IPS-15b (cell line): ENCODE data around the gene AUTS2.

ENCODE experiments used
- H3K27me3 ChIP-seq: one replicate; pipeline ENCODE4 v1.6.1; 2013; ENCODE audit warnings: low read length; ENCODE audit not compliant: control insufficient read depth, insufficient read depth
- H3K36me3 ChIP-seq: one replicate; pipeline ENCODE4 v1.6.1; 2013; ENCODE audit warnings: low read length; ENCODE audit not compliant: control insufficient read depth, insufficient read depth
- H3K4me1 ChIP-seq: one replicate; pipeline ENCODE4 v1.6.1; 2013; ENCODE audit warnings: mild to moderate bottlenecking, low read length; ENCODE audit not compliant: control insufficient read depth, insufficient read depth
- H3K4me3 ChIP-seq: one replicate; pipeline ENCODE4 v1.5.1; 2013; ENCODE audit warnings: low read depth, low read length
- H3K9ac ChIP-seq: one replicate; pipeline ENCODE4 v1.6.1; 2013; ENCODE audit warnings: low read depth, mild to moderate bottlenecking, low read length
- H3K9me3 ChIP-seq: one replicate; pipeline ENCODE4 v1.6.1; 2013; ENCODE audit warnings: mild to moderate bottlenecking, low read length; ENCODE audit not compliant: control insufficient read depth, insufficient read depth

The AUTS2 gene

GRCh38 chr7:69910150-69910549, 311.9 kb downstream of the AUTS2 start:
- no peaks in the 10 kb centered on the region for H3K4me1 ChIP-seq
- no peaks in the 10 kb centered on the region for H3K9me3 ChIP-seq
- no peak overlapping the region for H3K9ac ChIP-seq
- no peaks in the 10 kb centered on the region for H3K27me3 ChIP-seq
- no peaks in the 10 kb centered on the region for H3K36me3 ChIP-seq
- H3K4me3 ChIP-seq, result no peak overlapping the region

DNA sequence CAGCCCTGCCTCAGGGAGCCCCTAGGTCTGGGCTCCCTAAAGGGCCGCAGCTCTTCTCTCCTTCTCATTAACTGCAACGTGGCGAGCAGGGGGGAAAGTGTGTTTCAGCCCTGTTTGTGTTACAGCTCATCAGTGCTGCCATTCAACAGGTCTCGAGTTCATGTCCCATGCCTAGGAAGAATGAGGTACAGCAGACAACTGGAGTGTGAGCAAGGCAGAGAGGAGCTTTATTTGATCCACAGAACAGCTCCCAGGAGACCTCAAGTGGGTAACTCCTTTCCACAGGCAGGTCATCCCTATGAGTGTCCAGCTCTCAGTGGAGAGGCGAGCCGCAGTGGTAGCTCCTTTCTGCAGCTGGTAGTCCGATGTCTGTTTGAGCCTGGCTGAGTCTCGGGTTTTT, 313.1 kb downstream of the AUTS2 start:
- H3K9me3 ChIP-seq, result no peaks in the 10 kb centered on the region
- no peak overlapping the region for H3K4me3 ChIP-seq
- H3K27me3 ChIP-seq, result no peaks in the 10 kb centered on the region

DNA sequence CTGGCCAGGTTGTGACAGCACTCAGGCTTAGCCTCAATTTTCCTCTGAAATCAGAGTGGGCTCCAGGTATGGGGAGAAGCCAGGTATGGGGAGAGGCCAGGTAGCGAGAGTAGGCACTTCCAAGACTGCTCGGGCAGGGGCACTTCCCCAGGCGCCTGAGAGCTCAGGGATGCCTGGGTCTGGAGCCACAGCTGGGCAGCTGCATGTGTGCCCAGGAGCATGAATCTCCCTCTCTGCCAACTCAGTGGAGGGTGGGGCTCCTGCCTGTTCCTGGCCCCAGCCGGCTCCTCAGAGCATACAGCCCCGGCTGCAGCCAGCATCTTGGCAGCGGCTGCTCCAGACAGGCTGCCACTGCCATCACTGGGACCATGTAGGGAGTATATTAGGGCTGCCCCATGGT, 313.9 kb downstream of the AUTS2 start:
- no peaks in the 10 kb centered on the region for H3K36me3 ChIP-seq
- H3K27me3 ChIP-seq, result no peaks in the 10 kb centered on the region
- H3K9me3 ChIP-seq, result no peaks in the 10 kb centered on the region
- H3K4me3 ChIP-seq, result no peak overlapping the region
- no peaks in the 10 kb centered on the region for H3K4me1 ChIP-seq
- no peak overlapping the region for H3K9ac ChIP-seq

More for the DNA sequence above, 313.1 kb downstream of the AUTS2 start:
- no peaks in the 10 kb centered on the region for H3K4me1 ChIP-seq
- H3K9ac ChIP-seq, result no peak overlapping the region
- no peaks in the 10 kb centered on the region for H3K36me3 ChIP-seq

DNA sequence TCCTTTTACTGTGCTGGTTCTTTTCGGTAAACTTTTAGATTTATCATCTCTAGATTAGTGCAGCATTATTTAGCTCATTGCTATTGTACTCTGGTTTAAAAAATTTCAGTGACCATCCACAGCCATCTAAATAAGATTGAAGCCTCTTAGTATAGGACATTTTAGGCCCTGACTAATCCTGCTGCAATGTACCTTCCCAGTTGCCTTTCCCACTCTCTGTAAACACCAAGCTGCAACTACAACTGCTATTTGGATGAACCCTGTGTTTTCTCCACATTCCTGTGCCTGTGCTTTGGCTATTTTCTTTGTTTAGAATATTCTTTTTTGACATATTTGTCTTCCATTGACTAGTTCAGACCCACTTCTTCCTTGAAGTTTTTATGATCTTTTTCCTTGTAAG, 314.6 kb downstream of the AUTS2 start:
- H3K27me3 ChIP-seq, result no peaks in the 10 kb centered on the region
- H3K4me3 ChIP-seq, result no peak overlapping the region
- no peaks in the 10 kb centered on the region for H3K36me3 ChIP-seq
- no peaks in the 10 kb centered on the region for H3K4me1 ChIP-seq
- H3K9ac ChIP-seq, result no peak overlapping the region
- H3K9me3 ChIP-seq, result no peaks in the 10 kb centered on the region

DNA sequence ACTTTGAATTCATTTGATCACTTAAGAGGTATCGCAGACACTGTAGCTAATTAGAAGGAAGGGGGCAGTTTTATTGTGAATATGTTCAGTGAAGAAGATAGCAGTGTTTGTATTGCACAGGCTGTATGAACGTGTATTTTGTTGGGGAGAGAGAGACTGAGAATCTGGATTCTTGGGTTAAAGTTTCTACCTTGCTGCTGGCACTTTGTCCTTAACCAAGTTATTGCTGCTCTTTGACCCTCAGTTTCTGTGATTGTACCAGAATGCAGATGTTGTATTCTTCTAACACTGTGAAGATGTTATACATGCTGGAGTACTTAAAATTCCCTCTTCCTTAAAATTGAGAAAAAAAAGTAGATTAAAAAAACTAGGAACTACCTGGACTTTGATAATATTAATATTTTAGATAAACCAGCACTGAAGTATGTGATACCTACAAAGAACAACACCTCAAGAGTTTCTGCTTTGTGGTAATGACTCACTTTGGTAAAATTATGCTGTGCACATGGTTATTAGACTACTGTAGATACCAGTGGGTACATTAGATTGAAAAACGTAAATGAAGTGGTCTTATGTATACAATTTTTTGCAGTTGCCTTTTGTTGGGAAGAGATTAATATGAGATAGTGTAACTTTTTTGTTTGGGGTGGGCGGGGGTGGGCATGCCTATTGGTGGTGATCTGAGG, 321.3 kb downstream of the AUTS2 start:
- Histone ChIP-seq H3K9me3 (no peaks in the 10 kb centered on the region), H3K4me1 (no peaks in the 10 kb centered on the region), H3K4me3 (no peak overlapping the region), H3K27me3 (no peaks in the 10 kb centered on the region), H3K36me3 (no peaks in the 10 kb centered on the region), H3K9ac (no peak overlapping the region)

DNA sequence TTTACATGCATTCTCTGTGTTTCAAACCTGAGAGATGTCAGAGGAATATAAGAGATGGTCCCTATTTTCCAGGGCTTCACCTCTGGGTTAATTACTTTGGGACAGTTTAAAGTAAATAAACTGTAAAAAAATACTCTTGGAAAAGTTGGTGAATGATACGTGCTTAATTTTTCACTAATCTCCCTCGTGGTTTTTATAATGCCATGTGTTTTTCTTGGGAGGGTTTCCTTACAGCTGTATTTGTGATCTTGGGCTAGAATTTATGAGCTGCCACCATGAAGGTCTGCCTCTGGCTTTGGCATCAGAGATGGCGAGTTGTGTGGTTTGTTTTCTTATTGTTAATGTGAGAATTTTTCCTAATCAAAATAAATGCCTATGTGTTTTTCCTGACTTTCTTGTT, 322.5 kb downstream of the AUTS2 start:
- Histone ChIP-seq H3K36me3 (no peaks in the 10 kb centered on the region), H3K4me3 (no peak overlapping the region), H3K4me1 (no peaks in the 10 kb centered on the region), H3K9me3 (no peaks in the 10 kb centered on the region), H3K27me3 (no peaks in the 10 kb centered on the region), H3K9ac (no peak overlapping the region)

DNA sequence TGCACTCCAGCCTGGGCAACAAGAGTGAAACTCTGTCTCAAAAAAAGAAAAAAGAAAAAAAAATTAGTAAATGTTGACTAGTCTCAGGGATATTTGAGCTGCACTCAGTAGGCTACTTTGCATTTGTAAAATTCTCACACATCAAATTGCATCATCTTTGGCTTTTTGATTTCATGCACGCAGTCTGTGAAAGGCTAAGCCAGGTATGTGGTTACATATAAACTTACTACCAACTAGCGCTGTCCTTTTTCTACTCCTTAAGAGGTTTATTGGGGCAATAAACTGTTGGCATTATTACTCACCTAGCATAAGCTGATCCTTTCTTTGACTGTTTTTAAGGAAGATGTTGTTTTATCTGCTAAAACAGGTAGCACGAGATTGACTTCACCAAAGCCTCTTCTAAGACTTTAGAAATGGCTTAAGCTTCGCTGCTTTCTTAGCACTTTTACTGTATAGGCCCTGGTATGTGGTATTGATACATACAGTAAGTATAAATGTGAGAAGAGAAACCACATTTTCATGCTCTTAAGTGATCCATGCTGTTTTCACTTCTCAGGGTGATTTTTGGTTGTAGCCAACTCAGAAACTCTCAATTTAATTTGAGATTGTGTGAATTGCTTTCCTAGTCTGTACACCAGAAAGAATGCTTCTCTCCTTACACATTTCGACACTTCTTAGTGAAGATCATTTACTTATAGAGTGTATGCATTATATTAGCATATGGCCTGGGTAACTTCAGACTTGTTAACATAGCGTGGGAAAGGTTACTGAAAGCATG, 323.9 kb downstream of the AUTS2 start:
- H3K4me1 ChIP-seq, result no peaks in the 10 kb centered on the region
- no peaks in the 10 kb centered on the region for H3K36me3 ChIP-seq
- H3K9me3 ChIP-seq, result no peaks in the 10 kb centered on the region
- no peaks in the 10 kb centered on the region for H3K27me3 ChIP-seq
- H3K9ac ChIP-seq, result no peak overlapping the region
- no peak overlapping the region for H3K4me3 ChIP-seq

DNA sequence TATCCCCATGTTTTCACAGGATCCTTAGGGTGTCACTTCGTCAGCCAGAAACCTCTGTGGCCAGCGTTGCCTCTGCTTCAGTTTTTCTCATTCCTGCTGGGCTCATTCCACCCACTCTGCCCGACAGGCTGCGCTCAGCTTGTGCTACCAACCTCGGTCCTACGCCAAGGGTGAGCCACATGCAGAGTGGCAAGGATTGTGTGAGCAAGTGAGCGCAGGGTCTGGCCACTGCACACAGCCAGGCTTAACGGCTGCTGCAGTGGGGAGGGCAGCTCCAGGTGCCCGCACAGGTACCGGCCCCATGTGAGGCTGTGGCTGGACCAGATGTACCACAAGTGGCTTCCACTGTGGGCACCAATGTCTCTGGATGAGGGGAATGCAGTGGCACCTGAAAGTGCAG, 329.2 kb downstream of the AUTS2 start:
- no peak overlapping the region for H3K4me3 ChIP-seq
- H3K36me3 ChIP-seq, result no peaks in the 10 kb centered on the region
- no peaks in the 10 kb centered on the region for H3K9me3 ChIP-seq
- no peaks in the 10 kb centered on the region for H3K27me3 ChIP-seq
- no peaks in the 10 kb centered on the region for H3K4me1 ChIP-seq
- no peak overlapping the region for H3K9ac ChIP-seq

DNA sequence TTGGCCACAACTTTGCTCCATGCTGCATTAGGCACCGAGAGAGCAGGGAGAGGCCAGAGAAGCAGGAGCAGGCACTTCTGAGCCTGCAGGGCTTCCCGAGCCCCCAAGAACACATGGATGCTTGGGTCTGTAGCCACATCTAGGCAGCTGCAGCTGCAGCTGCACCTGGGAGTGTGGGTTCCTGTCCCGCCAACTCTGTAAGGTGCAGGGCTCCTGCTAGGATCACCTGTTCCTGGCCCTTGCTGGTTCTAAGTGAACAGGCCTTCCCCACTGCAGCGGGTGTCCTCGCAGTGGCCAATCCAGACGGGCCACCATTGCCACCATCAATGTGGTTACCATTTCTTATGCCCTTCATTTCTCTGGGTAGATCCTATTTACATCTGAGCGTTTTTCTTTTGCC, 330.3 kb downstream of the AUTS2 start:
- Histone ChIP-seq H3K36me3 (no peaks in the 10 kb centered on the region), H3K9me3 (no peaks in the 10 kb centered on the region), H3K4me1 (no peaks in the 10 kb centered on the region), H3K27me3 (no peaks in the 10 kb centered on the region), H3K4me3 (no peak overlapping the region), H3K9ac (no peak overlapping the region)

- H3K9ac ChIP-seq, result no peak overlapping the region
- no peak overlapping the region for H3K4me3 ChIP-seq
- H3K27me3 ChIP-seq, result no peaks in the 10 kb centered on the region
- no peaks in the 10 kb centered on the region for H3K9me3 ChIP-seq
- H3K36me3 ChIP-seq, result no peaks in the 10 kb centered on the region
- H3K4me1 ChIP-seq, result no peaks in the 10 kb centered on the region
Measured at GRCh38 chr7:69929622-69930021, 331.3 kb downstream of the AUTS2 start.

GRCh38 chr7:69932034-69932628, 333.9 kb downstream of the AUTS2 start:
- no peak overlapping the region for H3K9ac ChIP-seq
- H3K4me3 ChIP-seq, result no peak overlapping the region
- no peaks in the 10 kb centered on the region for H3K36me3 ChIP-seq
- no peaks in the 10 kb centered on the region for H3K9me3 ChIP-seq
- H3K4me1 ChIP-seq, result no peaks in the 10 kb centered on the region
- no peaks in the 10 kb centered on the region for H3K27me3 ChIP-seq
